GM18951 (cell line): ENCODE data around the gene KRTAP9-7.

Source experiments
- POLR2A ChIP-seq: IDR thresholded peaks from 4 replicates; pipeline ENCODE4 v1.6.1; 2011; ENCODE audit warnings: mild to moderate bottlenecking; ENCODE audit not compliant: insufficient read length, insufficient read depth; ENCODE audit errors: extremely low read depth
- in situ Hi-C: fragments of 300-500 bp; cut with MboI; formaldehyde crosslinking; loops from one replicate; pipeline ENCODE4 v1.12.0; 2022; ENCODE audit warnings: low sequenced_read_pairs, mixed read lengths, inconsistent platforms; ENCODE audit not compliant: unreplicated experiment

Gene KRTAP9-7

GRCh38 chr17:41322094-41322902 lies 46.8 kb downstream of the KRTAP9-7 start:
- in situ Hi-C loops, result no loop called here
- TF ChIP-seq POLR2A, result no peak

- in situ Hi-C loops, result no loop called here
- no peak for TF ChIP-seq POLR2A
These were observed 47.7 kb downstream of the KRTAP9-7 start for GRCh38 chr17:41322903-41323895.

DNA sequence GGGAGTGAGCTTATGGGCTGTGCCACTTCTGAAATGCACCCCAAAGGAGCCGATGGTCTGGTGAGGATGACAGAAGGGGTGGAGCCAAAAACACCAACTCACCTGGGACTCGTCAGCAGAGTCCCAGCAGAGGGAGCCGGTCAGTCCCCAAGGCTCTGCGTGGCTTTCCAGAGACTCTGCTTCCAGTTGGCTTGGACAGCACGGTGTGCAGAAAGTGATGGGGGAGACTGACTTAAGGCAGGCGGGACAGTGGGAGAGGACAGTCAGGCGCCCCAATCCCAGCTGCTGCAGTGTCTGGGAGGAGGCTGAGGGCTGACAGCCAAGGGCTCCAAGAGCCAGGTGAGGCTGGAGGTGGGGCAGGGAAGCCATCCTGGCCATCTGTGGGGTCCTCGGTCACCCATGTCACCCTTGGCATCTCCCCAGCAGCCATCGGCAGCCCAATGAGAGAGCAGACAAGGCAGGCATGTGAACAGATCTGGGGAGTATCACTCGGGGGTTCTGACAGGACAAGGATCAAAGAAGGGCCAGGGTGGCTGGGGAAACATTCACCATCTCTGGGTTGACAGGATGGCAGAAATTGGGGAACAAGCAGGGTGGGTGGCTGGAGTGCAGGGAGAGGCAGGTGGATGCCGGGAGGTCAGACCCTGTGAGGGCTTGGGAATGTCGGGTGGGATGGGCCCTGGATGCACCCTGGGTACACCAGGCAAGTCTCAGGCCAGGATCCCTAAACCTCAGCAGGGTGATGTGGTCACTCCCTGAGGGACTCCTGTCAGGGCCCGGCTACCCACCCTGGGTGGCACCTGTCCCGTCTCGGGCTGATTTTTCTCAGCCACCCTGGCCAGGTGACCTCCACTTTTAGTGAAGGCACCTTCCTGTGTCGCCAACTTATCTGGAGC lies 48.9 kb downstream of the KRTAP9-7 start:
- in situ Hi-C loops, result no loop called here
- no peak for TF ChIP-seq POLR2A

DNA sequence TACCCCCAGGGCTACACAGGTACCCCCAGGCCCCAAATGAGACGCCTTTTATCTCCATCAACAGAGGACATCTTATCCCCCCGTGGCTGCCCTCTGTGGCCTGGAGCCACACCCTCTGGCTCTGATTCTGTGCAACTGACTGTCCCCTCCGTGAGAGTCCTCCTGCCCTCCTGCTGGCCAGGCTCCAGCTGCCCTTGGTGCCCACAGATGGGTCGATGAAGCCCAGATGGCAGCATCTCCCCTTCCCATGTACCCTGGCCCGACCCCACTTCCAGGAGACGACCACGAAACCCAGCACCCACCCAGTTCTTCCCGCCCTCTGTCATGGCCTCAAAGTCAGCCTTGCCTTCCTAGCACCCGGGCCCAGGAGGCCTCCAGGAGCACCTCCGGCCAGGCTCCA lies 49.6 kb downstream of the KRTAP9-7 start:
- in situ Hi-C loops, result no loop called here
- no peak for TF ChIP-seq POLR2A

DNA sequence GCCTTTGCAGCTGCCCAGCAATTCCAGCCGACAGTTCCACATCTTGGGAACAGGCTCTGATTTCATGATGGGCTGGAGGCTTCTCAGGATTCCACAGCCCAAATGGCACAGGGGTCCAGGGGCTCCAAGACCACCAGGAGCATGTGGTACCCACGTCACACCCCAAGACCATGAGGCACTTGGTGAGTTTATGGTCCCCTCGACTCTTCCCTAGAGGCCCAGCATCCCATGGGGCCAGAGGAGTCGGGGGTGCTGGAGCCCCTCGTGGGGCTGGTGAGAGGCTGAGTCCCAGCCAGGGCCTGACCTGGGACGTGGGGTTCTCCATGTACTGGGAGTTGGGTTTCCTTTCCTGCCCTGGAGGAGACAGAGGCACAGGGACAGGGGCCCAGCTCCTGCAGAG lies 50.1 kb downstream of the KRTAP9-7 start:
- in situ Hi-C loops, result no loop called here
- TF ChIP-seq POLR2A, result no peak
